Stimulated activated CD4-positive, alpha-beta T cell treated with anti-CD3 and anti-CD28 coated beads, TNF-alpha, amount 100 ng/mL, for 48 hours (primary cell): ENCODE measurements around the gene CARMIL1.

Experiments
- DNase-seq, 3 donors: peaks; one replicate each; pipeline ENCODE4 v3.0.0-alpha.2; 2020; ENCODE audit warnings: low read depth in 3 of 3

The CARMIL1 gene

DNA sequence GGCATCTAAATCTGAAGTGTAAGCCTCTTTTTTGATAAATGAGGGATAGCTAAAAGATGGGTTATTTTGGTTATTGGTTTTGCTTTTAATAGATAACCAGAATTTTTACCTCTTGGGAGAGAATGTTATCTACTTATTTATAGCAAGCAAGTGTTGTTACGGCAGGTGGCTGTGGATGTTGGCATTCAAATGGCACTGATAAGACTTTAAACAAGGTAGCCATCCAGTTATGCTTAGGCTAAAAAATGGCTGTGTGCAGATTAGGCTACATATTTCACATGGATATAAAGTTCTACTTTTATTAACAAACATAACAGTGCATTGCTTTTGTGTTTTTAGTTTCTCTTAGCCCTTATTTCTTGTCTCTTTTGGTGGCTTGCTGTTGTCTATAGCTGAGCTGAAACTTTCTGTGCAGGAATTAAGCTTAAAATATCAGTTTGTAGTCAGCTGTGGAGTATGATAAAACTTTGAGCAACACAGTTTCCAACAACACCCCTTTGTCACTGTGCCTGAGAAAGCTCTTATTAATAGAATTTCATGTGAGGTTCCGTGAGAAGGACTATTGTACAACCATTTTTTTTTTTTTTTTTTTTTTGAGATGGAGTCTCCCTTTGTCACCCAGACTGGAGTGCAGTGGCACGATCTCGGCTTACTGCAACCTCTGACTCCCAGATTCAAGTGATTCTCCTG lies 28.8 kb downstream of the CARMIL1 start:
- DNase-seq = no peak

DNA sequence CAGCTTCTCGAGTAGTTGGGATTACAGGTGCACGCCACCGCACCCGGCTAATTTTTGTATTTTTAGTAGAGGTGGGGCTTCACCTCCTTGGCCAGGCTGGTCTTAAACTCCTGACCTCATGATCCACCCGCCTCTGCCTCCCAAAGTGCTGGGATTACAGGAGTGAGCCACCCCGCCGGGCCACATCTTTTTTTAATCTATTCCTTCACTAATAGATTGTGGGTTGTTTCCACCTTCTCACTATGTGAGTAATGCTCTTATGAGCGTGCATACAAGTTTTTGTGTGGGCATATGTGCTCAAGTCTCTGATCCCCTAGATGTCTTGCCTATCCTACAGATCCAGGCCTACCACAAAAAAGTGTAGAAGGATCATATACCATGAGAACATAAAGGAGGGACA lies 30.7 kb downstream of the CARMIL1 start:
- DNase-seq = no peak

DNA sequence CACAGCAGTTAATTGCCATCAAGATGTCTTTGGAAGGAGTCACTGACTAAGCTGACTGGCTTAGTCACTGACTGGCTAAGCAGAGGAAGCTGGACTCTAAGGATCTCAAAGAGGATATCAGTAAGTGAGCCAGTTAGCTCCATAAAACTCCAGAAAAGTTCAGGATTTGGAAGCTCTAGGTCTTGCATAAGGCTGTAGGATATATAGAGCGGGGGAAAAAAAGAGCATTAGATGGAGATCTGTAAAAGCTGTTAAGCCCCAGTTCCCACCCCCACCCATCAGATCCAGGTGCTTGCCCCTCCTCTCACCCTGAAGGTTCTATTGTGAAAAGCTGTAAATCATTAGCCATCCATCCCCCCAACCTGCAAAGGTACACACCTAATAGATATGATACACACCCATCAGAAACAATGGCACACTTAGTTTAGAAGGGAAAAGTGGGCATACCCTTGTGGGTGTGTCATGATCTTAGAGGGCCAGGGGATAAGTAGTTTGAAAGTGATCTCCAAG lies 32.2 kb downstream of the CARMIL1 start:
- no peak for DNase-seq

DNA sequence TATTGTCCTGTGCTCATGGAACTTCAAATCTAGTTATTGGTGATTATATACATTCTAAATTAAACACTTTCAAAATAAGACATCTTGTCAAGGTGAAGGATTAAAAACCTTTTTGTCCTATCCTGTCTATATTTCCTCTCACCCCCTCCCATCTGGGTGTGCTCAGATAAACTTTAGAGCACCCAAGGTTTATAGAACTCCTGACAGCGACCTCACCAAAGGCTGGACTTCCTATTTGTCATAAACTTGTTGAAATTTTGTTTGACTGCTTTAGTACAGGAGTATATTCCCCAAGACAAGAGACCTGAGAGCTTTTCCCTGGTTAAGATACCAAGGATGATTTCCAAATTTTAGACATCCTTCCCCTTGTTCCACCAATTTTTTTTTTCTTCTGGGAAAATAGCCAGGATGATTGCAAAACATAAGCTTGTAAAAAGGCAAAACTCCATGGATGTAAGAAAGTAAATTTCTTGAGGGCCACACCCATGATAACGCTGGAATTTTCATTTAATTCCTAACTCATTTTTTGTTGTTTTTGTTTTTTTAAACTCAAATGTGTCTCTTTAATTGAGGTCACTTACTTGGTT lies 33.0 kb downstream of the CARMIL1 start:
- DNase-seq = no peak

DNA sequence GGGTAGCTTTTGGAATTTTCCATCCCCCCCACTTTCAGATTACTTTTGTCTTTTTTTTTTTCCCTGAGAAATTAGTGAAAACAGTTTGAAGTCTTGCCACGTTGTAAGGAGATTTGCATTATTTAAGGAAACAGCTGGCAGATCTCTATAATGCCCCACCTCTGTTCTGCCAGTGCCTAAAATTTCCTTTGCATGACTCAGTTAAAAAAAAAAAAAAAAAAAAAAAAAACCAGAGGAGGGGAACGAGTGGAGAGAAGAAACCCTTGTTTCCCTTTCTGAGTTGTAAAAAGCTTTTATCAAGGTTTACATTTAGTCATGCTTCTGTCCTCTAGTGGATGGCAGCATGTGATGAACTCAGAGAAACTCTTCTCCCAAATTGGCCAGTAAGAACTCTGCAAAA lies 33.5 kb downstream of the CARMIL1 start:
- no peak for DNase-seq

DNA sequence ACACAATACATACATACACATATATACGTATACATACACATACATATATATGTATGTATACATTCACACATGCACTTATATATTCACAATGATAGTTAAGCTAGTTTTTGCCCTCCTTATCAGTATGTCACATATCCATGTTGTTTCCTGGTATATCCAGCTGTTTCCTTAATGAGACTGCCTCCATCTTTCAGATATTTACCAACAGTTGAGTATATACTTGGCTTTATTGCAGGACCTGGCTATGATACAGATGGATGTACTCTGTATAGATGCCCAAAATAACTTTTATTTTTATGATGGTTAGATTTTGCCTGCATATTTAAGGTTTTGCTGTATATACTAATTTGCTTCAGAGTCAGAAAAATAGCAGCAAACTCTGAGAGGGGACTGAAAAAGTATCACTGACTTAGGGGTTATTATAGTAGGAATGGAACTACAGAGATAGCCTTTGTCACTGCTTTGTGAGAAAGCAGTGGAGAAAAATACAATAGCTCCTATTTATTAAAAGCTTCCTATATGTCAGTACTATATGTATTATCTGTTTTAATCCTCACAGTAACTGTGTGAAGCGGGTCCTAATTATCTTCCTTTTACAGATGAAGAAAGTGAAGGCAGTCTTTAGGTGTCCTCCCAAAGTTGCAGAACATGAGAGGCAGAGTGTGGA lies 35.5 kb downstream of the CARMIL1 start:
- DNase-seq = no peak

DNA sequence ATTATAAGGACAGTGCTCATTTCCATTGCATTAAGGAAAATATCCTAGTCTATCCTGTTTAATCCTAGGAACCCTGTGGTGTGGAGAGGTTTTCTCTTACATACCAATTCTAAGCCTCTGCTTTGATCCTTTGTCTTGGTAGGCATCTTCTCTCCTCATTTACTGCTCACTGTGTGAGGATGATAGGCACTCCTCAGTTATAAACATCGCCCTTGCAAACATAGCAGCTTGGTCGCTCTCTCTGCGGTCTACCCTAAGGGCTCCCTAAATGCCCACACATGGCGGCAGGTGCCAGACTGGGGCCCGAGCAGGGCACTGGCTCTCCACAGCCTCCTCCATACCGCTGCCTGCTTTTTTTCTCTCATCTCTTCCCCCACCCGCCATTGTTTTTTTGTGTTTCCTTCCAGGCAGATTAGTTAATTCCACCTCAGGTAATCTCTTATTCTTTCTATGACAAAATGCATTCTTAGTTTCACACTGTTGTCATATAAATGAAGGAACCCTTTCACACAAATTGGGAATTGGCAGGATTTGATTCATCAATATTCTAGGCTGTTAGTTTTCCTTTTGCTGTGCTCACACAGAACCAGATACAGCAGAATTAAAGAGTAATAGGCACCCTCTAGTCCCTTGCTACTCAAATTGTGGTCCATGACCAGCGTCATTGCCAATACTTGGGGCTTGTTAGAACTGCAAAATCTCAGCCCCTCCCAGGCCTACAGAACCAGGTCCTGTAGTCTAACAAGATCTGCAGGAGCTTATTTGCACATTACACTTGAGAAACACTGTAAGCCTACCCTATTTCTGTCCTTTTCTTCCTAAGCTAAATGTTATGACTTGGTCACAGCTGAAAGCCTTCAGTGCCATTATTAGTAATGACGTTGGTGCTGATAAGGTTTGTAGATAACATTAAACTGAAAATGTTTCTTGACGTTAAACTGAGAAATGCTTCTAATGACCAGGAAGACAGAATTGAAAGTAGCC lies 36.3 kb downstream of the CARMIL1 start:
- DNase-seq = no peak

DNA sequence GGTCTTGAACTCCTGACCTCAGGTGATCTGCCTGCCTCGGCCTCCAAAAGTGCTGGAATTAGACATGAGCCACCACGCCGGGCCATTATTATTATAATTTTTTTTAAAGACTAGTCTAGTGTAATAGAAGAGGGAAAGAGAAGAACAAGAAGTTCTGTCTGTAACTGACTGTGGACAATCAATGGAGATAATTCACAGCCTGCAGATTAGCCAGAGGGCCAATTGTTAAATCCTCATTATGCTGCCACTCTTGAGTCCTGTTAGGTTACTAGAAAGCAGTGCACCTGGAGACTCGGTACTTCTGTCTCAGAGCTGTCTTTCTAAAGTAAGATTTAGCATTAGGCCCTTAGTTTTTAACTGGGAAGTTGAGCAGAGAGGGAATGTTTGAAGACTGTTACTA lies 37.5 kb downstream of the CARMIL1 start:
- no peak for DNase-seq

DNA sequence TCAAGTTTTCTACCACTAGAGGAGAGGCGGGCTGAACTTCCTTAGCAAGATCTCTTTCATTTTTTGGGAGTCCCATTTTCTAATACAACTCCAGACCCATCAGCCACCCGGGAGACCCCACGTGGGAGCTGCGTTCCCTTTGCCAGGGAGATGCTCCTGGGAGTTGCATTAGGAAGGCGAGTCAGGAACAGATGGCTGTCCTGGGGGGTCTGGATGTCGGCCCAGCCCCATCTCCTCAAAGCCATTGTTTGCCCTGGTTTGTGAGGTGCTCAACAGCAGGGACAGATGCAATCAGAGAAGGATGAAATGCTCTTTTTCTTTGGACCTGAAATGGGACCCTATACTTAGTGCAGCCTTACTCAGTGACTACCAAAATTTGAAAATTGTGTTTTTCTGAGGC lies 39.4 kb downstream of the CARMIL1 start:
- no peak for DNase-seq

DNA sequence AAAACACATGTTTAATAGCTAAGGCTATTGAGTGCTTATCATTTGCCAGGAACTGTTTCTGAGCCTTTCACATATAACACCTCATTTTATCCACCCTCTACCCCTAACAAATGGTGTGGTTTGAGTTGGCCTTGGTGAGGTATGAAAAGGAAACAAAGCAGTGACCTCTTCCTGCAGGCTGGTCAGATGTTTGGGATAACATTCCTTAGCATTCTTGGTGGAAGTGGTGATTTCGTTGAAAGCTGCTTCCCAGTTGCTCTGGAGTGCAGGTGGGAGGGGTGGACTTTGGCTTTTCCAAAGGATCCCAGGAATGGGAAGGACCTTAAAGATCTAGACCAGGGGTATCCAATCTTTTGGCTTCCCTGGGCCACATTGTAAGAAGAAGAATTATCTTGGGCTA lies 41.3 kb downstream of the CARMIL1 start:
- DNase-seq = no peak

DNA sequence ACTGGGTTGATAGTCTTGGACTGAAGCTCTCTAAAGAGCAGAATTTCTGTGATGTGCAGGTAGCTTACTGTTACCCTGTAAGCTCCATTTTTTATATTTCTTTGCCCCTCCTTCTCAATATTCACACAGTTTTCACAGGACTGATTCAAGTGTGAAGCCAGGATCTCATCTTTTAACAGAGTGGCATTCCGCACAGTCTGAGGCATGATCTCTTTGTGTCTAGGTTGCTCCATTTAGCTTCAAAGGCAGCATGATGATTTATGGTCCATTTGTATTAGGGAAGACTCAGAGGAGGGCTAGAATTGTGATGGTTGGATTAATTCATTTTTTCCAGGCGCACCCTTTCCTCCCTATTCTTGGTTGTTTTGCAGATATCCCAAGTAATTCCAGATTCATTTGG lies 43.5 kb downstream of the CARMIL1 start:
- DNase-seq = no peak

DNA sequence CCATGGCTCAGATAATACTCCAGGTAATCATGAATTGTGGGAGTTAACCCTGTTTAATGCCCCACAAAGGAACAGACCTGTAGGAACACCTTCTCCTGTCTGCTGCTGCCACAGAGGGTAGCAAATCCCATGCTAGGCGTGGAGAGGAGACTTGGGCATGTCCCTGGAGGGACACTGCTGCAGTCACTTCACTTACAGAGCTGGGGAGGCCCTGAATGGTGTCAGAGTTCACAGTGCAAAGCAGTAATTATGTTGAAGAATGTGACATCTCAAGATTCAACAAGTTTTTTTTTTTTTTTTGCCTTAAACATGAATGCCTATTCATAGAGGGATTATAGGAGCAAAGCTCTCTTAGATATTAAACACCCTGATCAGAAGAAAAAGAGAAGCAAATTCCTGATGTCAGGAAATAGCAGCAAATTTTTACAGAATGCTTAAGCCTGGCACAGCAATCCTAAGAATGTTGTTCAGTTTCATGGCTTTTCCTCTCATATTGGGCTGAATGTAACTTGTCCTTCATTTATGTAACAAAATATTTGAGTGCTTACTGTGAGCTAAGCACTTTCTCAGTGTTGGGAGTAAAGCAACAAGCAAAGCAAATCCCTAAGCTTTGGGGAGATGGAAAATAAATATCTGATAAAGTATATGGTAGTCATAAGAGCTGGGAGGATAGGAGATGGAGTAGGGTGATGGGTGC lies 45.0 kb downstream of the CARMIL1 start:
- no peak for DNase-seq

DNA sequence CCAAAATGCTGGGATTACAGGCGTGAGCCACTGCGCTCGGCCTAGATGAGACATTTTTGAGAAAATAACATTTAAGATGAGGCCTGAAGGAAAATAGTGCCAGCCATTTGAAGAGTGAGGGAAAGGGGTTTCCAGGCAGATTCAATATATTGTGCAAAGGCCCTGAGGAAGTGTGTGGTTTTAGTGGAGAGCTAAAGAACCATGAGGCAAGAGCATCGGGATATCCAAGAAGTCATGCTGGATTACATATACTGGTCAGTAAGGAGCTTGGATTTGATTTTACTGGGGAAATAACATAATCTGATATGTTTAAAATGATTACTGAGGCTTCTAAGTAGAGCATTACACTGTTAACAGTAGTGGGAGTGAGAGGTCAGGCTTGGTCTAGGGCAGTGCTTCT lies 47.0 kb downstream of the CARMIL1 start:
- DNase-seq = no peak

DNA sequence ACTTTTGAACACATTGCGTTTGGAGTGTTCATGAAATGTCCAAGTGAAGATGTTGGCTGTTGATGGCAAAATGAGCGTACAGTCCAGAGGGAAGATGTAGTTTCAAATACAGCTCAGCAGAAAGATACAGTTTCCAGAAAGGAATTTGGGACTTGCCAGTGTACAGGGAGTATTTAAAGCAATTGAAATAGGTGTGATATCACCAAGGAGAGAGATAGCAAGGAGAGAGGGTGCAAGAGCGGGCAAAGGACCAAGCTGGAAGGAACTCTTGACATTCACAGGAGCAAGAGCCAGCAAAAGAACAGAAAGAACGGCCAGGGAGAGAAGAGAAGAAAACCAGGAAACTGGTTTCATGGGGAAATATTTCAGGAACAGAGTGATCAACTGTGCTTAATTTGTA lies 47.8 kb downstream of the CARMIL1 start:
- DNase-seq = no peak

DNA sequence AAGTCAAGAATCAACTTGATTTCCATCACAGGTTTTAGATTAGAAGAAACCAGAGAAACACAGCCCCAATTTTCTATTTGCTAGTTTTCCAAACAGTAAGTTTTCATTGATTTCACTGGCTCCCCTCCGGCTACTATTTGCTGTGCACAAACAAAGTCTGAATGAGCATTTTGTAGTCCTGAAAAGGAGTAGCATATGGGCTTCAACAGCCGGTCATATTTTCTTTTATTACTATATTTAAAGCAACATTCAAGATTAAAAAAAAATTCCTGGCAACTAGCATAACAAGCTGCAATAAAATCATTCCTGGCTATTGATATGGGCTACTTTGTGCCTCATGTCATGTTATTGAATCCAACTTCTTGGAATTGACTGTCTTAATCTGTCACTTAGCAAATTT lies 48.3 kb downstream of the CARMIL1 start:
- DNase-seq = no peak

DNA sequence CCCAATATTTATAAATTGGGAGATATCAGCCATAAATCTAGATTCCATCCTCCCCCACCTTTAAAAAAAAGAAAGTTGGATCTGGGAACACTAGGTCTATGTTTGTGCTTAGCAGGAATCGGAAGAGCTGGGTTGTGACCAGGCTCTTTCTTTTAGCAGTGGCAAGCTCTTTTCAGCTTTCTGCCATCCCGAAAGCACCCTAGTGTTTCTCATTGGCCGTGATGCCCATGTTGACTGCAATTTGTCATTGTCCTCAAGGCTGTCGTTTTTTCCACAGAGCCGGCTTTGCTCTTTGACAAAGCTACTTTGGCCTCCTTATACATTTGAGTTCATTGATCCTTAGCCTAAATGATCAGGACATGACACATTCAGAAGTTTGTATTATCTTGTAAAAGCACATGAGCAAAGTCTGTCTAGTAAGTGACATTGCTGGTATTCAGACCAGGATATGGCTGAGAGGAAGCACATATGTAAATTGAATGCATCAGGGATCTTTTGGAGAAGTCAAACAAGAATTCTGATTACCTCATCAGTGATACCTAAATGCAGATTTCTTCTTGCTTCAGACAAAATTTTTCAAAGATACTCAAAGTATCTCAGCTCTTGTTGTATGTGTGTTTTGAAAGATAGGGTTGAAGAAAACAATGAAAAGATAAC lies 50.1 kb downstream of the CARMIL1 start:
- DNase-seq = no peak

DNA sequence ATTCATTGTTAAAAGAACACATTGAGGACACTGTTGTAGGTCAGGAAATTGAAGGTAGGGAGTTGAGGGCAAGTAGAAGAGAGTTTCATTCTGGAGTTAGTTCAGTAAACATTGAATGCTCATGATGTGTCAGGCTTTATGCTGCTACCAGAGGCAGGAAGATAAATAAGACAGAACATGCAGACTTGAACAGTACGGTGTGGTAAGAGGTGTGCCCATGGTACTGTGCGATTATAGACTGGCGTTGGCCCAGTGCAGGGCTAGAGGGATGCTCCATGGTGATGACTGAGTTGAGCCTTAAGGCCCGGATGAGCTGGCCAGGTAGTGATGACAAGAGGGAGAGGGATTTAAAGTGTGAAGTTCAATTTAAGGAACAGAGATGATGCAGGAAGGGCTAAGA lies 50.8 kb downstream of the CARMIL1 start:
- DNase-seq = no peak

DNA sequence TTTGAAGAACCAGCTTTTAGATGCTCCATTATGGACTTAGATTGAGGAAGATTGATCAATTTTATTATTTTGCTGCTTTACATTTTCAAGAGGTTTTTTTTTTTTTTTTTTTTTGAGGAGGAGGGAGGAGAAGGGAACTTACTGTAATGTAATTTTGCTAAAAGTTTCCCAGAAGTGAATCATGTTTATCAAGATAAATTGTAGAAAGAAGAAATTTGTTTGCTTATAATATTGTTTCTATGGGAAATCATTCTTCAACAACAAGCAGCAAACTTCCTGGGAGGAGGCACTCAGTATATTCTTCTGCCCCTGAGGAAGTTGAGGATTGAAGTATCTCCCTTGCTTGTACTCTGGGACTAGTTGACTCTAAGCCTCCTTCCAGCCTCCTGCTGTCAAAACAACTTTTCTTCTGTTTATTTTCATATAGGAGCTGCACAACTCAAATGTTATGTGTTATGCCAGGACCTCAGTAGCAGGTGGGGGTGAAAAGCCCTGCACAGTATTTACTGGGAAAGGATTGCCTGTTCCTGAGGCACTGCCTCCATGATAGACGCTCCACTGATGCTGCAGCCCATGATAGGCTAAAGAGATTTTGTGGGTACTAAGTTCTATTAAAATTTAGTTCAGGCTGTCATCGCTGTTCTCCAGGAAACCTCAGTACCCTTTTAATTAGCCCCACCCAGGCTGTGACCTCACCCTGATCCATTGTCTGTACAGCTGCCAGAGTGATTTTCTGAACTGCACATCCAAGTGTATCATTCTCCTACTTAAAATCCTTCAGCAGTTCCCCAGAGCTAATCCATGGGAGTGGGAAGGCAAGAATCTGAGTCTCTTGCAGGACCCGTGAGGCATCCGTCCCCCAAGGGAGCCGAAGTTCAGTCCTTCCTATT lies 51.9 kb downstream of the CARMIL1 start:
- no peak for DNase-seq

DNA sequence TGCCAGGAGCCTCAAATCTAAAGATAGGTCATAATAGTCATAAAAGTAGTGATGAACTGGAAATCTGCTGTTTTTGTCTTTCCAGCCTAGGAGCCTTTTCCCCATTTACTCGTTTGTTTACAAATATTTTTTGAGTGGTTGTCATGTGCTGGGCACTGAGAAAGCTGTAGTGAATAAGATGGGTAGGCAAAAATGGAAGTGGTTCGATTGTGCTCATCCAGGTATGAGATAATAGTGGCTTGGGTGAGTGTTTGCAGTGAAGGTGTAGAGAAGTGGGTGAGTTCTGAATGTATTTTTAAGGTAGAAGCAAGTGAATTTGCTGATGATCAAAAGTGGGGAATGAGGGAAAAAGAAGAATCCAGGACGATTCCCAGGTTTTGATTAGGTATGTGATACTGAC lies 53.0 kb downstream of the CARMIL1 start:
- DNase-seq = no peak

DNA sequence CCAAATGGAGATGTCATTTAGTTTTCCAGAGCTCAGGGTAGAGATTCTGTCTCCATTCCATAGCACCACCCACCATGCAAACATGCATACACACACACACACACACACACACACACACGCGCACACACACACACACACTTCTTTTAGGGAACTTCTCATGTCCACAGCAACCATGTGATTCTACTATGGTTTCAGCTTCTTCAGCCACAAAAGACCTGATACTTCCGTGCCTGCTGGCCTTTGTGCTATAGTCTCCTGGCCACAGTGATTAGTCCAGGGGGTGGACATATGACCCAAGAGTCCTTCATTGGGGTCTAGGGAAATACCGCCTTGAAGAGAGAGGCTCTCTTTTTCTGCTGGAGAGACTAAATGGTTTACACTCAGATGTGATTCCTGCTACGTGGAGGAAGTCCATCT lies 53.5 kb downstream of the CARMIL1 start:
- DNase-seq = no peak
